GM18519 (cell line): Measurements from ENCODE around the gene TRAPPC3.

ENCODE experiments used
- ATAC-seq: cut with Tn5 transposase; IDR thresholded peaks from one replicate; pipeline ENCODE4 v1.9.1; 2021; ENCODE audit warnings: mild to moderate bottlenecking, moderate library complexity; ENCODE audit not compliant: unreplicated experiment, low FRiP score

TRAPPC3 gene

DNA sequence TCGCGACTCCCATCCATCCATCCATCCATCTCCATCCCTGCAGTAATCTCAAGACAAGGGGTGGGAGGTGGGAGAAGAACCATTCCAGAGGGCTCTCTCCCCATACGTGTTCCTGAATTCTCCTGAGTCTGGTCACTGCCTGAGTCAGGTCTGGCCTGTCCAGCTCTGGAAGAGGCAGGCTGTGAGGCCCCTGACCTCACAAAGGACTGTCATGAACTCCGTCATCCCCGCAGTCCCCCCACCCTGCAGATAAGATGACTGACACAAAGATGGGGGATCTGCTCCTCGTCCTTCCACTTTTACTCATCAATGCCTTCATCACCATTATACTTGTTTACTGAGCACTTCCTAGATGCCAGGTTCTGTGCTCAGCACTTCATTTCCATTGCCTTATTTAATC, 5.0 kb upstream of the TRAPPC3 start:
- no peak for ATAC-seq

GRCh38 chr1:36153476-36153875, 4.2 kb upstream of the TRAPPC3 start:
- no peak for ATAC-seq

GRCh38 chr1:36151845-36152203, 2.5 kb upstream of the TRAPPC3 start:
- ATAC-seq = no peak

GRCh38 chr1:36151134-36151844, 2.0 kb upstream of the TRAPPC3 start:
- no peak for ATAC-seq

DNA sequence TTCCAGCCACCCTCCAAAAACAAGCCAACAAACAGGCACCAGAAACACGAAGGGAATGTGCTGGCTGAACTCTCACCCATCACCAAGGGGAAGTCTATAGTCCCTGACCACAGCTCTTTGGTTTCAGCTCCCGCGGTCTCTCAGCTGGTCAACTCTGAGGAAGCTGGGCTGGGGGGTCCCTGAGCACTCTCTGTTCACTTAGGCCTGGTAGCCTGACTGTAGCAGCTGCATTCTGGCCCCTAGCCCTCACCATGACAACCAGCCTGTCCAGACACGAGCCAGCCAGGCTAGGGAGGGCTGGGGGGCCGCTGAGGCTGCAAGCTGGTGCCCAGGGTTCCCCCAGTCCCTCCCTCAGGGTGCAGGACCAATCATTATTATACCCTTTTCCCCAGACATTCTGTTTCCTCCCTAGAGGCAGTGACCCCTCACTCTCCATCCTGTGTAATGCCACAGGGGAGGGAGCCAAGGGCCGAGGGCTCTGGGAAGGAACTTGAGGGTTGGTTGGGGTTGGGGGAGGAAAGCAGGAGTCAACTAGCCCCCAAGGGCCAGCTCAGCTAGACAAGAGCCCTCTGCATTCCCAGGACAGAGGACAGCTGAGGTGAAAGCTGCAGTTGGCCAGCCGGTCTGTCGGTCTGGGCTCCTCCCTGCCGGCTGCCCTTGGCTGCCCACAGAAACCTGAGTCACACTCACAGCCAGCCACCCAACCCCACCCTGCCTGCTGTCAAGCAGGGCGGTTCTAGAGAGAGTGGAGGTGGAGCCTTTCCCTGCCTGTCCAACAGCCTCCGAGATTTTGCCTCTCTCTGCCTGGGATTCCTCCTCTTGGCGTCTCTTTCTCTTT, 1.2 kb upstream of the TRAPPC3 start:
- ATAC-seq = no peak

DNA sequence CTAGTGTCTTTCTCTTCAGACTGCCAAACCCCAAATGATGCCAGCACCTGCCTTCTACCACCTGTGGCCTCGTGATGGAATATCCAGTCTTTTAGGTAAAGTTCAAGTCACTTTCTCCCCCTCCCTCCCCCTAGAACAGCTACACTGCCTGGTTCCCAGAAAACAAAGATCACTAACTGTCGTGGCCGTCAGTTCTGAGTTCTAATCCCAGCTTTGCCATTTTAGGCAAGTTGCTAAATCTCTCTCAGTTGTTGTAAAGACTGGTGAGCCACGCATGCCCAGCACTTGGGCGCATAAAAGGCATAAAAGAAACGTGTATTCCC, 648 bp upstream of the TRAPPC3 start:
- ATAC-seq = no peak

GRCh38 chr1:36148821-36149236, 457 bp downstream of the TRAPPC3 start:
- ATAC-seq = no peak

GRCh38 chr1:36144413-36144812, 4.9 kb downstream of the TRAPPC3 start:
- ATAC-seq = no peak

- ATAC-seq = no peak
These were observed 5.9 kb downstream of the TRAPPC3 start for GRCh38 chr1:36143424-36143823.

GRCh38 chr1:36142121-36142520, 7.2 kb downstream of the TRAPPC3 start:
- ATAC-seq = no peak

DNA sequence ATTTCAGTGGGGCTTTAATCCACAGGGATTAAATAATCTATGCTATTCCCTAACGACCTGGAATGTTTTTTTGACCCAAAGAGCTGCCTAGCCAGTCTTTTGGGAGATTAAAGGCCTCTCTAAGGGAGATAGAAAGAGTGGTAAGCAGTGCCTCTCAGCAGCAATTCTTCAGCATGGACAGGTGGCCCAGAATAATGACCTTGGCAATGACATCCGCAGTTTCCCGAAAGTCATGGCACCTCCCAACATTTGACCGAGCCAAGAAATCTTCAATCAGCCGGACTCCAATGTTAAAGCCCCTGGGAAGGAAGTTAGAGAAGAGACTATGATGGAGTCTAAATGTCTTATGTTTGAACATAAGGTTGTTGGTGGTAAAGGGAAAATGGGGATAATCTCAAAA, 9.8 kb downstream of the TRAPPC3 start:
- ATAC-seq = no peak

- ATAC-seq = no peak
These were observed 11.5 kb downstream of the TRAPPC3 start for GRCh38 chr1:36137776-36138175.

DNA sequence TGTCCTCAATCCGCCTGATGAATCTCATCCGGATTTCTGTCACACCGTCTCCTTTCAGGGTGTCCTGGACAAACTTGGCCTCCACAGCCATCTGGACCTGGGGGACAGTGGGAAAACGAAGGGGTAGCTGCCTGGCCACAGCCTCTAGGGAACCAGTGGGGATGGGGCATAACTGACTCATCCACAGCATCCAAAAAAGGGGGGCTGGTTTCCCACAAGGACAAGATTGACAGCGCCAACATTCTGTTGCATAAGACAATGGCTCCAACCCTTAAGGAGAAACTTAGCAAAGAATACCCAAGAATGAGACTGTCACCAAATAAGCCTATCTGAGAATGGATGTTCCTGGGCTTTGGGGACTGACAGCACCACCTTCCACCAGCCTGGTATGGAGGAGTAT, 12.1 kb downstream of the TRAPPC3 start:
- ATAC-seq = no peak

DNA sequence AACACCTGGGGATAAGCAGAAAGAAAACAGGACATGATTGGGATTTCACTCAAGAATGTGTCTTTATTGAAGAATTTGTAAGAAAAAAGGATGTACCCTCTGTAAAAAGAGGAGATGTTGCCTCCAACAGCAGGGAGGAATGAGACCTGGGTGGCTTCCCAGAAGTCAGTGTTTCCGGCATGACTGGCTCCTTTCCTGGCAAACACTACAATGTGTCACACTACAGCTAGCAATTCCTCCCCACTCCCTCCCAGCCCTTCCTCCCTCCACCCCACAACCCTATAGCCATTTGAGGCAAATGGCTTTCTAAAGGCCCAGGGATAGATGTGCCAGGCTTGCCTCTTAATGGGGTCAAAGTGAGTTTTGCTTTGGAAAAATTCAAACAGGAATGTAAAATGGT, 12.8 kb downstream of the TRAPPC3 start:
- no peak for ATAC-seq

DNA sequence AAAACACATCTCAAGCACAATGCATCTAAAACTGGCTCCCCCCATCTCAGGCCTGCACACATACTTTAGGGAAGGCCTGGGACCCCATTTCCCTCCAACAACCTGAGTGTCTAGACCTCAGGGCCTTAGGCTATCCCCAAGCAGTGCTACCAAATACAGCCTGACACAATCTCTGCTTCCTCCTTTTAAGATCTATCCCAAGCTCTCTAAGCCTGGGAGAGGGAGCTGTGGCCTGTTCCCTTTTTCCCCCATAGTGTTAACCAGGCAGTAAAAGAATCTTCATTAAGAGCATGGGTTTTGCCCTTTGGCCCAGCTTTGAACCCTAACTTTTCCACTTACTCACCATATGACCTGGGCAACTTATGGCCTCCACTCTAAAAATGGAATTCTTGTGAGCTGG, 13.5 kb downstream of the TRAPPC3 start:
- no peak for ATAC-seq

DNA sequence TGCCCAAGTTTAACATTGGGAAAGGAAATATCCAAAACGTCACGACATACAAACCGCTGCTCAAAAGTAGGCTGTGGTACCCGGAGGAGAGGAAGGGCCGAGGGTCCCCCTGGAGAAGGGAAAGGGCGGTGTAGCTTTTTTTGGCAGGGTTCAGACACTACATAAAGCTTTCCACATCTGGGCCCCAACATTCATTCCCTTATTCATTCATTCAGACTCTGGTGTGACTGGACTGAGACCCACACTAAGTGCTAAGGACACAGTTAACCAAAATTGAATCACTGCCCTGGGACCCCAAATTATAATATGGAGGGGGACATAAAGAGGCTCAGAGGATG, 14.0 kb downstream of the TRAPPC3 start:
- no peak for ATAC-seq

DNA sequence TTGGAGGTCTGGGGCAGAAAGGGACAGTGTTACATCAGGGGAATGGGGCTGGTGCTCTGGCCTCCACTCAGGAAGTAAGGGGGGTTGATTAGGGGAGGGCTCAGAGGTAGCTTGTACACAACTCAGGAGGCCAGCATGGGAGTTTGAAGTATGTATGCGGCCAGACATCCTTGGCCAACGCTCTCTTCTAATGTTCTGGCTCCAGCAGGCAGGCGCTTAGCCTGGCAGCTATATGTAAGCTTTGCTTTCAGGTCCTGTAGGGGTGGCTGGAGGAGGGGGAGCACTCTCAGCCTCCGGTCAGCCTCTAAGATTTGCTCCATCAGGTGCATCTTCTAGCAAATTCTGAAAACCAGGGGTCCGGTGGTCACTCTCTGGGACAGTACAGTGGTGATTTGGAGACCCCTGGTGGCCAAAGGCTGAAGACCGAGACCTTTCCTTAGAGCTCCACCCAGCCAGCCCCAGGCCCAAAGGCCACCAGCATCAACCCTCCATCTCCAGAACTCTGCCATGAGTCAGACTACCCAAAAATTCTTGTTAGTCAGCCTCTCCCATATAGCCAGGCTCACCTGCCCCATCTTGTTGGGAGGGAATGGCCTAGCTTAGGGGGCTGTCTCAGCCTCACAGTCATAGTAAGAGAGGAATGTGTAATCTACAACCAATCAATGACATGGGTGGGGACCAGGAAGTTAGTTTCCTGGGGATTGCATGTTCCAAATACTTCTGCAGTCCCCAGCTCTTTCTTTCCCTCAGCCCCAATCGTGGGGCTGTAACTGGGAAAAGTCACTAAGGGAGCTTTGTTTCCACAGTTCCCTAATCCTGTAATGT, 14.6 kb downstream of the TRAPPC3 start:
- no peak for ATAC-seq

- no peak for ATAC-seq
These were observed 15.3 kb downstream of the TRAPPC3 start for GRCh38 chr1:36134031-36134430.

- ATAC-seq = no peak
These were observed 15.8 kb downstream of the TRAPPC3 start for GRCh38 chr1:36133484-36133883.

- ATAC-seq = no peak
These were observed 17.3 kb downstream of the TRAPPC3 start for GRCh38 chr1:36132029-36132428.

DNA sequence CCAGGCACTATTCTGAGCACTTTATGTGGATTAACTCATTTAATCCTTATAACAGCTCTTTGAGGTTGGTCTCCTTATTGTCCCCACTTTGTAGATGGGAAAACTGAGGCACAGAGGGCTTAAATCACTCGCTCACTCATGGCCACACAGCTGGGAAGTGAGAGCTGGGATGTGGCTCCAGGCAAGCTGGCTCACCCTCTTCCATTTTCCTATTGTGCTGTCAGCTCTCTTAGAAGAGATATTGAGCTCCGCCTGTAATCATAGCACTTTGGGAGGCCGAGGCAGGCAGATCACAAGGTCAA, 20.4 kb downstream of the TRAPPC3 start:
- no peak for ATAC-seq
